HG02610 (cell line): ENCODE results near the gene LEMD3.

Experiments
- ATAC-seq: cut with Tn5 transposase; IDR thresholded peaks from one replicate; pipeline ENCODE4 v1.9.1; 2021; ENCODE audit warnings: mild to moderate bottlenecking, moderate library complexity; ENCODE audit not compliant: unreplicated experiment

LEMD3 gene

DNA sequence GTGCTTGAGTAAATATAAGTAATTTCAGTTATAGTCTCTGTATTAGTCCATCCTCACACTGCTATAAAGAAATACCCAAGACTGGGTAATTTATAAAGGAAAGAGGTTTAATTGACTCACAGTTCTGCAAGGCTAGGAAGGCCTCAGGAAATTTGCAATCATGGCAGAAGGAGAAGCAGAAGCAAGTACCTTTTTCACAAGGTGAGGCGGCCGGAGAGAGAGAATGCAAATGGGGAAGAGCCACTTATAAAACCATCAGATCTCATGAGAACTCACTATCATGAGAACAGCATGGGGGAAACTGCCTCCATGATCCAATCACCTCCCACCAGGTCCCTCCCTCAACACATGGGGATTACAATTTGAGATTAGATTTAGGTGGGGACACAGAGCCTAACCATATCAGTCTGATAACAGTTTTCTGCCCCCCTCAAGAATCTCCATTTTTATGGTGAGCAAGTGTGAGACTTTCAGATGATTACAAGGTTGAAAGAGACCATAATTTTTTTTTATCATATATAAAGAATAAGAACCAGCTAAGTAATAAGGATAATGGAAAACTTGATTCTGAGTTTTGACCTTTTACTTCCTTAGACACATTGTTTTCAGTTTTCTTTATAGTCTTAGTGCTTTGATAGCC, 35.6 kb downstream of the LEMD3 start:
- no peak for ATAC-seq

DNA sequence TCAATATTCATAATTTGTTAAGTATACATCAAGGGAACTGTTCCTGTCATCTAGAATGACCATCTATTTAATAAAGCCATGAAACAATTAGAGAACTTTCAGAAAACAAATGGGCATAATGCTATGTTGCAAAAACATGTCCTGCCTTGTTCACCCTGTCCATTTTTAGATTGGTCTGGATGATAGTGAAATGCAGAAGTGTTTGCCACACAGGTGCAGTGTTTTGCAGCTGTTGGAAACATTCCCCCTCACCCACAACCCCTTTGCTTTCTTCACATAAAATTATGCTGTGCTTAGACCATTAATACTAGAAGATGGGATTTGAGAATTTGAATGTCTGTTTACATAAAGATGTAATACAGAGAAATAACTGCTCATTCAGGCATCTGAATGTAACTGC, 36.5 kb downstream of the LEMD3 start:
- peak; percentile 45 for ATAC-seq

DNA sequence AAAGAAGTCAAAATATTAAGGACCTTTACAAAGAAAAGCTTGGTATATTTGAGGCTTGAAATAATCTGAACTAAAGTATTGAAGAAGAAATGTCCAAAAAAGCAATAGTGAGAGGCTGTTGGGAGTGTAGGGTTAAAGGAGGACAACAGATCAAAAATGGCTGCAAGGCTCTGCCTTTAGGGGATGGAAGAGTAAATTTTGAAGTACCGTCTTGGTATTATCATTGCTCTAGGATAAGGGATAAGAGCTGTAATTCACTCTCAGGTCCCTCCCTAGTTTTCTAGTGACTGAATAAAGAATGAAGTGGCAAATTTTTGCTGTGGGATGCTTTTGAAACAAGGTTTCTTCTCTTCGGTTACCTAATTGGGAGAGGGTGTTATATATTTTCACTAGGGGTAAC, 38.7 kb downstream of the LEMD3 start:
- ATAC-seq, result no peak

DNA sequence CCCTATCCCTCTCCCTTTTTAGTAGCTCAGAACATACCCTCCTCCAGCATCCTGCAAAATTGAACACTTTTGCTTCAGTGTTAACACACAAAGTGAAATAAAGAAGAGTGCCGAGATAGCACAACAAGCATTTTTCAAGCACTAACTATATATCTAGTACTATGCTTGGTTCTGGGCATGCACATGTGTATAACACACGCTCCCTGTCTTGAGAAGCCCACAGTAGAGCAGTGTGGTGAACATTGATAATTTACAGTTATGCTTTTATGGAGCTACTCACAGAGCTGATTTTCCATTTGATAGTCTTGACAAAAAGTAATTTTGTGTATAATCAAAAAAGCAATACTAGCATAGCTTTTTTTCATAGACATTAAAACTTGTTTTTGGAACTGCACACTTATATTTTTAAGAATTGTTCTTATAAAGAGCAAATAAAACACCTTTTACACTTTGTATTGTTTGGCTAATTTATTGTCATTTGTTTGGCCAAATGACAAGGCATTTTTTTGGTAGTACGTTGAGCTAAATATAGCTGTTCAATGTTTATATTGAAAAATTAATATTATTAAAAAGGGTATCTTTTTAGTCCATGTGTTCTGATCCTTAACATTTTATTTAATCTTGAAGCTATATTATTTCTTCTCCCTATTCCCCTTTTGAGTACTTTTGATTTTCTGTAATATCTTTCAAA, 39.7 kb downstream of the LEMD3 start:
- no peak for ATAC-seq

DNA sequence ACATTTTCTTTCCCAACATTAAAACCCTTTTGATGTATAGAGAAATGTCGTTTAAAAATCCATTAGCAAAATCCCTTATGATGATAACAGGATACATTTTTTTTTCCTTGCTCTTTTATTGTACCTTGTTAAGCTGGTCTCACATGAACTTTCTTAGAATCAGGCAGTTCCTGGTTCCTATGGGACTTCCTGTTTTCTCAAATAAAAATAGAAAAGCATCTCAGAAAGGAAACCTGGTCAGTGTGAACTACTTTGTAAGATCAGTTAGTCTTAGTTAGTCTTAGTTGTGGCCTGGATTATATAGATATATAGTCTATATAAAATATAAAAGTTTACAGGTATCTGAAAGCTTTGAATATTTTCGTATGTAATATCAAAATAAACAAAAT, 40.3 kb downstream of the LEMD3 start:
- peak; percentile 70 for ATAC-seq

DNA sequence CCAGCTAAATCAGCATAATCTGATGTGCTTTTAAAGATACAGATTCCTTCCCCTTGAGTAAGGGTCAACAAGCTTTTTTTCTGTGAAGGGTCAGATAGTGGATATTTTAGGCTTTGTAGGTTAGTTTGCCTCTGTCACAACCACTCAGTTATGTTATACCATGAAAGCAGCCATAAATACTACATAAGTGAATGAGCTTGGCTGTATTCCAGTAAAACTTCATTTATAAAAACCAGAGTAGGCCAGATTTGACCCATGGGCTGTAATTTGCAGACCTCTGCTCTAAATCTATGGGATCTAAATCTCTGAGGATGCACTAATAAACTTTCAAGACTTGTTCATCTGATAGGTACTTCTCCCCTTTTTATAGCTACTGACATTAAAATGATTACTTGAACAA, 47.7 kb downstream of the LEMD3 start:
- ATAC-seq, result no peak

DNA sequence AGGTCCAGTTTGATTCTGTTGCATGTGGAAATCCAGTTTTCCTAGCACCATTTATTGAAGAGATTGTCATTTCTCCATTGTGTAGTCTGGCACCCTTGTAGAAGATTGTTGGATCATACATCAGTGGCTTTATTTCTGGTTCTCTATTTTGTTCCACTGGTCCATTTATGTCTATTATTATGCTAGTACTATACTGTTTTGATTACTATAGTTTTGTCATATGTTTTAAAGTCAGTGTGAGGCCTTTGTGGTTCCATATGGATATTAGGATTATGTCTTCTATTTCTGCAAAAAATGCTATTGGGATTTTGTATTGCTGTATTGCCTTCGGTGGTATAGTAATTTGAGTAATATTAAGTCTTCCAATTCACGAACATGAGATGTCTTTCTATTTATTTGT, 51.4 kb downstream of the LEMD3 start:
- no peak for ATAC-seq

DNA sequence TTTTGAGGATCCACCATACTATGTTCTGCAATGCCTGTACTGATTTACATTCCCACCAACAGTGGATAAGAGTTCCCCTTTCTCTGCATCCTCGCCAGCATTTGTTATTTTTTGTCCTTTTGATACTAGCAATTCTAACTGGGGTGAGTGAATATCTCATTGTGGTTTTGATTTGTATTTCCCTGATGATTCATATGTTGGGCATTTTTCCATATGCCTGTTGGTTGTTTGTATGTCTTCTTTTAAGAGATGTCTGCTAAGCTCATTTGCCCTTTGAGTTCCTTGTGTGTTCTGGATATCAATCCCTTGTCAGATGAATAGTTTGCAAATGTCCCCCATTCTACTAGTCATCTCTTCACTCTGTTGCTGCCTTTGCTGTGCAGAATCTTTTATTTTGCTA, 60.1 kb downstream of the LEMD3 start:
- ATAC-seq, result no peak

DNA sequence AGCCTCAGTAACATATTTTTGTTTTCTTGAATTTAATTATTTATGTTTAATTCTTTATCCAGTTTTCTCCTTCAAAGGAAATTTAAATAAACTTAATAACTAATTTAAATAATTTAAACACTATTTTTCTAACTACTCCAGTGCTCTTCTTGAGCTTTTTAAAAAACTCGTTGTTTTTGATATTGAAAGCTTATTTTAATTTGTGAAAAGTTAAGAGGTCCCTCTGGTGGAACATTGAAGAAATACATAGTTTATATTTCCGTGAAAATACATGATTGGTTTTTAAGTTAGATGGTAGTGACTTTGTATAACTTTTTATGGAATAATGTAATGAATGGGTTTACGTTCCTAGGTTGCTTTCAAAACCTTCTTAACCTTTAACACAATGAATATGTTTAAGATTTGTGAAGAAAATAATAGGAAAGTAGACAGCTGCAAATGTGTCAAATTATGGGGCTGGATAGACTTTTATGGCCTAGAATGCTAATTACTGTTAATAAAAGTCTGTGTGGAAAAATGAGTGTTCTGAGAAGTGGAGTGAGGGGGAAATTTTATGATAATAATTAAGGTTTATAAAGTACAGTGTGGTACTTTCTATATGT, 63.2 kb downstream of the LEMD3 start:
- no peak for ATAC-seq

DNA sequence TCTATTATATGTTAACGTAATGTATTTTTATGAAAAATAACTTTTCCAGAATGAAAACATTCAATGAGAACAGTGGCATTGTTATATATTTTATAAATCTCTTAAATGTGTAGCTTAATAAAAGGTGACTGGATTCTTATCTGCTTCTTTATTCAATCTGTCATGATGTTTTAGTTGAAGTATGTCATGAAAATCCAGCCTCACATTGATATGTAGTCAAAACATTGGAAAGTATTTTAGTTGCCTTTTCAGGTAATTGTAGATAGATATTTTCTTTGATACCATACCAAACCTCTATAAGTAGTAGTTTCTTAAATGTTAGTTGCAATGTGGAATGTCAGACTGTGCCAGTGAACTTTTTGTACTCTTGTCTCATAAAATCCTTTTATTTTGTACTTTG, 67.8 kb downstream of the LEMD3 start:
- no peak for ATAC-seq

DNA sequence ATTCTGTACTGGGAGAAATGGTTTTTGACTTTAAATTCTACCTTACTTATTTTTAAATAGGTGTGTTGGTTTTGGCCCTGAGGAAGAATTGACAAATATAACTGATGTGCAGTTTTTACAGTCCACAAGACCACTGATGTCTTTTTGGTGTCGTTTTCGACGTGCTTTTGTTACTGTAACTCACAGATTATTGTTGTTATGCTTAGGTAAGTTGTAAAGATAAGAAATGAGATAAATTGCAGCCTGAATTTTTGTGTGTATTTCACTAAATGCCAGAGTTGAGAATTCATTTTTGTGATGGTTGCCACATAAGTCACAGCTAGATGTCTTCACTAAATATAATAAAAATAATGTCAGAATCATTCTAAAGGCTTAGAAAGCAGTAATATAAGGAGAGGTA, 69.2 kb downstream of the LEMD3 start:
- no peak for ATAC-seq

DNA sequence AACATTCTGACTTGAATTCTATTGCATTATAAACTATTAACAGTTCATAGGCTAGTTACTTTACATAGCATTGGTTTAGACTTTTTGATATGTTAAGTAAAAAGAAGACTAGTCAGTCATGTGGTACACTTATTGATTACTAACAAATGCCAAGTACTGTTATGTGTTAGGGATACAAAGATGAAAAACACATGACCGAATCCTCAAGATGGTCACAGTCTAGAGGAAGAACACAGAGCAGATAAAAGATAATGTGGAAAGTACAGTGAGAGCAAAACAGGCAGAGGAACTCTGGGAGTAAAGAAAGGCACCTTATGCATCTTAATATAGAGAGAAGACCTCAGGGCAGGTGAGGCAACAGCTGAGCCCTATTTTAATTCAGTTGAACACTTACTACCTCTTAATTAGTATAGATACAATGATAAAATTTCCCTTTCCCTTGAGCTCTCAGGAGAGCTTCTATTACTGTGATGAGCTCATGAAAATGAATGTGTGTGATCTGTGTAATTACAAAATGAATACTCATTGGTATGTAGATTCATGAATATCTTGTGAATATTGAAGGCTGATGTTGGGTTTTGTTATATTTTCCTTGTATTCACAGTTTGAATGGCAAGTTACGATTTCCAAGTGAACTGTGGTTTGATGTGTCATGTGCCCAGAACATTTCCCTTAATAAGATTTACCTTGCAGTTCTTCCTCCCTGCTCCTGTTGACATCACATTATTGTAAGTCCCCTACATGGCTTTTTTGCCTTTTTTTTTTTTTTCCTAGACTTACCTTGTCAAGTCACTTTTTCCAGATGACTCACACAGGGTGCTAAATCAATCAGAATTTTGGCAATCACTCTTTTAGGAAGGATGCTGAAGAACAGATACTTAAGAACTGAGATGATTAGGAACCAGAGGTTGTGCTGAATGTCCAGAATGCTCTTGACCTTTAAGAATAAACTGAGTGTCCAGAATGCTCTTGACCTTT, 79.6 kb downstream of the LEMD3 start:
- peak; percentile 52 for ATAC-seq

DNA sequence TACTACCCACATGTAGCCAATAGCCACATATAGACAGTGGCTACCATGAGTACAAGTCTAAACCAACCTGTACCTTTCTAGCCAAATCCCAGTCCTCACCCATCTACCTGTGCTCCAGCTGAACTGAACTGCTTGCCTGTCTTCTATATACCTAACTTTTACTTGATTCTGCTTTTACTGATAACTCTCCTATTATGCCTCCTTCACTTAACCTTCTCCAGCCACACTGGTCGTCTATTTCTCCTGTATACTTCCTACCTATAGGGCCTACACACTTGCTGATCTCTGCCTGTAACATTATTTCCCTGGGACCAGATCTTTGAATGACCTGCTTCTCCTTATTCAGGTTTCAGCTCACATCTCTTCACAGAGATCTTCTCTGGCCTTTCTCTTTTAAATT, 83.1 kb downstream of the LEMD3 start:
- ATAC-seq, result no peak

DNA sequence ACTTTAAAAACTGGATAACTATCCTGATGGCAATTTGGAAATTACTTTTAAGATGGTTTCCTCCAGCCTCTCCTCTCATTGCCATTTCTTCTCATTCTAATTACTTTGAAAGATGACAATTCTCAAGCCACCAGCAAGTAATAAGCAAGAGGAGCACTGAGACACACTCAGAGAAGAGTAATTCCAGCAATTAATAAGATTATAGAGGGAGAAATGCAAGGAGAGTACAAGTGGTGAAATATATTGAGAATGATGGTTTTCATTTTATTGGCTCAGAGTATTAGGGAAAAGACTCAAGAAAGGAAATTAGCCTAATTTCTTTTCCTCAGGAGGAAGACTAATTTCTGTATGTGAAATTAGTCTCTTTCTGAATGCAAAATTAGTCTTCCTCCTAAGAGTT, 88.6 kb downstream of the LEMD3 start:
- ATAC-seq, result no peak

DNA sequence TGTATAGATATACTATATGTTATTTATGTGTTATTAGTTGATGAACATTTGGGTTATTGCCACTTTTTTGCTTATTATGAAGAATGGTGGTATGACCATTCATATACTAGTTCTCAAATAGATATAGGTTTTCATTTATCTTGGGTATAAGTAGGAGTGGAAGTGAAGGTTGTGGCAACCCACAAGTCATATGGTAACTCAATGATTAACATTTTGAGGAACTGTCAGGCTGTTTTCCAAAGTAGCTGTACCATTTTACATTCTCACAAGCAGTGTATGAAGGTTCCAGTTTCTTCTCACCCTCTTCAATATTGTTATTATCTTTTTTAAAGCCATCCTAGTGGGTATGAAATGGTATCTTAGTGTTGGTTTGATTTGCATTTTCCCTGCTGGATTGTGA, 90.1 kb downstream of the LEMD3 start:
- ATAC-seq, result no peak

DNA sequence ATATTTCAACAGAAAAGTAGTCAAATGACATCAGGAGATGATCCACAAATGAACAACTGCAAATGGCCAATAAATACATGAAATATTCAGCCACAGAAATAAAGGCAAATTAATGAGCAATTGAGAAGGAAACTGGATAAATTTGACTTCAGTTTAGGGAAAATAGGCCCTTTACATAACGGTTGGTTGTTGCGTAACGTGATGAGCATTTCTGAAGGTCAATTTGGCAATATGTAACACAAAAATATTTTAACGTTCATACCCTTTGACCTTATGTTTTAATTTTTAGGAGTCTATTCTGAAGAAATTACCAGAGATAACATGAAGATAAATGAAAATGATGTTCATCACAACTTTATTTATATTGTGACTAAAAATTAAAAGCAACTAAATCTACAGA, 94.4 kb downstream of the LEMD3 start:
- no peak for ATAC-seq

DNA sequence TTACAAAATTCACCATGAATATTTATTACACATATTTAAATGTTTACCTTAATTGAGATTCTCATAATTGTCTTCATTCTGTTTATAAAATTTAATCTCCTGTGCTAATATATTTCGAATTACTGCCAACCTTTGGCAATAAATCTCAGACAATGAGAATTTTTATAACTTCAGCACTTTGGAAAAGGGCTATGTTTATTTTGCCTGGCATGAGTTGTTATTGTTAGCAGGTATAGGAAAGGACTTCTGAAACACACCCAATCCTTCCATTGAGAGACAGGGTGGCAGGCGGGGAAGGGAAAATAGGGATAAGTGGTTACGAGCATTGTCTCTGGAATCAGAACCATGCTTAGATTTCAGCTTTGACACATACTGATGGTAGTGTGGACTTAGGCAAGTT, 97.0 kb downstream of the LEMD3 start:
- ATAC-seq, result no peak

DNA sequence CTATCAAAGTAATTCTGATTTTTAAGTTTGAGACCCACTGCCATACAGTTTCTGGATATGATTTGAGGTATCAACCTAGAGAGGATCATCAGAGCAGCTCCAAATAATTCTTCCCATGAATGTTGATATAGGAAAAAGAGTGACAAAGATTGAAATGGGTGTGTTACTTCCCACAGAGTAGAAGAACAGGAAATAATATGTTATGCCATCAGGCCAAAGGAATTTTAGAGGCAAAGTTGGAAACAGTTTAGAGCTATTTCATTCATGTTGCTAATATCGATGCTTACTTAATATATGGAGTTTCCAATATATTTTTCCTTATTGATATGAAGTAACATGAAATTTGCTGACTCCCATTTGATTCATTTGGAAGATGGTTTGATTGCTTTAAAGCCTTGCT, 100.2 kb downstream of the LEMD3 start:
- no peak for ATAC-seq

DNA sequence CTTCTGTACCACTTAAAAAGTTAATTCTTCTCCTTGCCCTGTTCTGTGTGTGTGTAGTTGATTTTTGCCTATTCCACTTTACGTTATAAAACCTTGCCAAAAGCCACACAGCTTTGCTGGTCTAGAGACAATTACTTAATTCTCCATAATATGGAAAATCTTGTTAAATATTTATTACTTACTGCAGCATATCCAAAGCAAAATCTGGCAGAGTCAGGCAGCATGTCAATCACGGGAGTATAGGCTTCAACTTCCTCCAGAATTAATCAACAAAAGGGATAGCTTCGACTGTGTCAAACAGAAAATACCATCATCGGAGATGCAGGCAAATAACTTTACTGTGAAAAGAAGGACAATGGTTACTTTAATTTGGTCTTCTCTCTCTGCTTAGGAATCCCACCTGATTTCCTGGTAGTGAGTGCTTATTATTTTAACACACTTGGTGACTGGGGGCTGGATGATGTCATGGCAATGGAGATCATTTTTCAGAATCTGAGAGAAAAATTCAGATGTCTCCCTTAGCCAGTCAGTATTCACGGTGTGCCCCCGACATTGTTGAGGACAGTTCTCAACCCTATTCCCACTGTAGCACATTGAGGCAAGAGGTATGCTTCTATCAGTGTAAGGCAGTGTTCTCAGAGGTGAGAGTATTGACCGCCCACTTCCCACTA, 105.4 kb downstream of the LEMD3 start:
- ATAC-seq, result no peak

DNA sequence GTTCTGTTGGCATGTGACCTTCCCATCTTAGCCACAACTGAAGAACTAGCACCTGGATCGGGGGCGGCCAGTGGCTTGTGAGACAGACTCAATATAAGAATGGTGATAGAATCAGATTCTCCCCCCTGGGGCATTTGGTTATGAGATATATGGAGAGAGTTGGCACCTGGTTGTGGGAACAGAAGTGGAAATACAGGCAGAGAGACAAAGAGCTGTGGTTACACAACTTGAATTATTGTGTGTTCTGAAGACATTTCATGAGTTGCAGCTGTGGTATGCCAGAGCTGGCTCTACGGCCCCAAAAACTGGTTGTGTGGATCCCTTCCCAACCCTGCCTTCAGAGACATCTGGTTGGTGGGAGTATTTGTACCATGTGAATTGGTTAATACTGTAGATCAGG, 106.2 kb downstream of the LEMD3 start:
- no peak for ATAC-seq
